Raji (cell line): Measurements from ENCODE around the gene UAP1L1.
A peak's percentile ranks its signal among the peaks of the same experiment; 100 is the strongest.

Experiments used
- POLR2A ChIP-seq: IDR thresholded peaks from 2 replicates; pipeline ENCODE4 v1.6.1; 2011; ENCODE audit warnings: low read depth, low read length, control low read depth; ENCODE audit not compliant: insufficient read depth

UAP1L1 gene

GRCh38 chr9:137064880-137065164 lies 12.5 kb upstream of the UAP1L1 start:
- TF ChIP-seq POLR2A = no peak

GRCh38 chr9:137065336-137065967 lies 11.9 kb upstream of the UAP1L1 start:
- no peak for TF ChIP-seq POLR2A

GRCh38 chr9:137066096-137066861 lies 11.0 kb upstream of the UAP1L1 start:
- no peak for TF ChIP-seq POLR2A

- TF ChIP-seq POLR2A = 0 out of 2 replicates have a peak, but pooled peaks have one; percentile 32
Observed at GRCh38 chr9:137067860-137068538, 9.3 kb upstream of the UAP1L1 start.

- TF ChIP-seq POLR2A = no peak
Observed at GRCh38 chr9:137068539-137069507, 8.5 kb upstream of the UAP1L1 start.

- TF ChIP-seq POLR2A = no peak
Observed at GRCh38 chr9:137069508-137070091, 7.7 kb upstream of the UAP1L1 start.

- peak; percentile 89 for TF ChIP-seq POLR2A
Observed at GRCh38 chr9:137070201-137070905, 7.0 kb upstream of the UAP1L1 start, which contains the start of gene SAPCD2. Gene SAPCD2, minus strand, starts transcription at chr9:137070557. Its CDS starts 97 bp downstream, at chr9:137070460.

- TF ChIP-seq POLR2A = no peak
Observed at GRCh38 chr9:137070906-137071275, 6.4 kb upstream of the UAP1L1 start.

GRCh38 chr9:137071282-137071681 lies 6.0 kb upstream of the UAP1L1 start:
- TF ChIP-seq POLR2A = no peak

GRCh38 chr9:137073992-137074399 lies 3.3 kb upstream of the UAP1L1 start:
- no peak for TF ChIP-seq POLR2A

- TF ChIP-seq POLR2A = no peak
Observed at GRCh38 chr9:137074657-137075274, 2.6 kb upstream of the UAP1L1 start.

GRCh38 chr9:137075275-137075775 lies 2.0 kb upstream of the UAP1L1 start:
- TF ChIP-seq POLR2A = no peak

GRCh38 chr9:137076636-137077009 lies 694 bp upstream of the UAP1L1 start:
- TF ChIP-seq POLR2A = no peak
